Head of caudate nucleus (tissue), 42 donors: ENCODE measurements around the gene PFKP.
A peak's percentile ranks its signal among the peaks of the same experiment; 100 is the strongest.
"Not testable (repeated sequence)": the region's sequence is repeated elsewhere in the genome, so short reads cannot be mapped to it uniquely, and the experiment has no call there.

Source experiments
- DNase-seq, 42 donors: peaks; one replicate each; pipeline versions ENCODE4 v3.0.0 to v3.0.0-alpha.2; 2020 to 2021; ENCODE audit warnings: mixed read lengths in 7 of 42
- intact Hi-C: fragments of 100-400 bp; cut with DNase I; formaldehyde crosslinking; loops from one replicate; pipeline ENCODE4 v1.15.0; 2022

The PFKP gene

DNA sequence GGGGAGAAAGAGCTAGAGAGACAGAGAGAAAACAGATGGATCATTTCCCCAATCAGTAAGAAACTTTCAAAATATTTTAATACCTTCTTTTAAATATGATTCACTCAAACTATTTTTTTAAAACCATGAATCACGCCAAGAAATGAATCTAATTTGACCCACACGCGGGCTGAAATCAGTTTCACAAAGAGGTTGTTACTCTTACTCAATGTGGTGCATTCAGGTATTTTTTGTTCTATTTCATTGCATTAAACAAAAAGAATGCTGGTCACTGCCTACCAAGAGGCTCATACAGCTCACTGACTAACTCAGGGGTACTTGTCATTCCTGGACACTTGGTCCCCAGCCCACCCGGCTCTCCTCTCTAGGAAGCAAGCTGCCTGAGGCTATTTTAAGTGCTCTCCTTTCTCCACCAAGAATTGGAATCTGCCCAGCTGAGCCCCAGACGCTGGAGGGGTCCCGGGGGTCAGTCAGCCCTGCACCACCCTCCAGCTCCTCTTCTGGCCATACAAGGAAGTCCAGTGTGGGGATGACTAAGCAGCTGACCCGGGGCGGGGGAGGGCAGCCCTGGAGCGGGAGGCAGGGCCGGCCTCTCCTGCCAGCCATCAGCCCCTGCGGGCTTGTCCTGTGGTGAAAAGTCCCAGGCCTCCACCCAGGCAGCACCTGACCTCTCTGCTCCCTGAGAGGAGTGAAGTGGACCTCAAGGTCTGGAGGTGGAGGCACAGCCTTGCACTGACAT lies 21.7 kb upstream of the PFKP start:
- intact Hi-C loops, result no loop called here
- DNase-seq, result peak in 21 of 42 donors; percentile 19 to 80 (median 52)

DNA sequence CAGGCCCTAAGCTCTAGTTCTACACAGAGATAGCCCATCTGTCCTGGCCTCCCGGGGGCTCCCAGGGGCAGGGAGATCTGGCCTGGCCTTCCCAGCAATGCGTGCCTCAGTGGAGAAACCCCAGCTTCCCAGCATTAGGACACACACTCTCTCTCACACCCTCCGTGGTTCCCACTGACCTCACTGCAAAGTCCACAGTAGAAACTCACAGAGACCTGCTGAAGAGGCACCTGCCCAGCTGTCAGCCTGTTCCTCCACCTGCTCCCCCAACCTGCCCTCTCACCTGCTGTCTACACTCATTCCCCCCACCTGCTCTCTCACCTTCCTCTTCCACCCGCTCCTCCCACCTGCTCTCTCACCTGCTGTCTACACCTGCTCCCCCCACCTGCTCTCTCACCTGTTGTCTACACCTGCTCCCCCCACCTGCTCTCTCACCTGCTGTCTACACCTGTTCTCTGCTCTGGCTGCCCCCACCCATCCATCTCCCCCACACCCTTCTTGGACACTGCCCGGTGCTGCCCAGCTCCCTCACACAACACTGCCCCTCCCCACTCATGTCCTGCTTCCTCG lies 21.1 kb upstream of the PFKP start:
- no peak for DNase-seq
- intact Hi-C loops, result no loop called here

DNA sequence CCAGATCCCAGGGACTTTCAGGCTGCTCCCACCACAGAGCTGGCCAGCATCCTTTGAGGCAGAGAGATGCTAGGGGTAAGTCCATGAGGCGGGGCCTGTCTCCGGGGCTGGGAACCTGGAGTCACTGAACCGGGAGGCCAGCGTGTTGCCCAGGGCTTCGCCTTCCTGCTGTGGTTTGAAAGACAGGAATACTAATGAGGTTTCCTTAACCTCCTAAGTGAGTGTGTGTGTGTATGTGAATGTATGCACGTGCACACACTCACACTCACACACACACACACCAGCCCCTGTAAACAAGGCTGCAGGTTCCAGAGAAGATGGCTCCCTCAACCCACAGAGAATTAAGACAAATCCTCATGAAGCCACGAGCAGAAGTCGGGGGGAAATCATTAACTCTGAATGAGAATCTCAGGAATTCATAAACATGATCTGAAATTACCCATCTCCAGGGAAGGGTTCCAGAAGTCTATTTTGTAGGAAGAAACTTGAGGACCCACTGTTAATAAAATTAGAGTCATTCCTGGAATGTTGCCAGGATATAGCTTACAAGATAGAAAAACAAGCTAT lies 20.3 kb upstream of the PFKP start:
- intact Hi-C loops, result no loop called here
- no peak for DNase-seq

DNA sequence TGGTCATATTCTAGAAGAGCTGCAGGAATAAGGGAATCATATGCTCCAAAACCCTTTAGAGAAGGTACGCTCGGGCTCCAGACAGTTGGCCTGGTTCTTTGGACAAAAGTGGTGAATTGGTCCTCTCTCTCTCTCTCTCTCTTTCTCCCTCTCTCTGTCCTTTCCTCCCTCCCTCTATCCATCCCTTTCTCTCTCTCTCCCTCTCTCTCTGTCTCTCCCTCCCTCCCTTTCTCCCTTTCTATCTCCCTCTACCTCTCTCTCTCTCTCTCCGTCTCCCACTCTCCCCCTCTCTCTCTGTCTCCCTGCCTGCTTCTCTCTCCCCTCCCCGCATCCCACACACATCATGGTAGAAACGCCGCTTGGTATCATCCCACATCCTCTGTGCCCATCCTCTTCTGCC lies 19.8 kb upstream of the PFKP start:
- intact Hi-C loops, result no loop called here
- DNase-seq, result no peak

DNA sequence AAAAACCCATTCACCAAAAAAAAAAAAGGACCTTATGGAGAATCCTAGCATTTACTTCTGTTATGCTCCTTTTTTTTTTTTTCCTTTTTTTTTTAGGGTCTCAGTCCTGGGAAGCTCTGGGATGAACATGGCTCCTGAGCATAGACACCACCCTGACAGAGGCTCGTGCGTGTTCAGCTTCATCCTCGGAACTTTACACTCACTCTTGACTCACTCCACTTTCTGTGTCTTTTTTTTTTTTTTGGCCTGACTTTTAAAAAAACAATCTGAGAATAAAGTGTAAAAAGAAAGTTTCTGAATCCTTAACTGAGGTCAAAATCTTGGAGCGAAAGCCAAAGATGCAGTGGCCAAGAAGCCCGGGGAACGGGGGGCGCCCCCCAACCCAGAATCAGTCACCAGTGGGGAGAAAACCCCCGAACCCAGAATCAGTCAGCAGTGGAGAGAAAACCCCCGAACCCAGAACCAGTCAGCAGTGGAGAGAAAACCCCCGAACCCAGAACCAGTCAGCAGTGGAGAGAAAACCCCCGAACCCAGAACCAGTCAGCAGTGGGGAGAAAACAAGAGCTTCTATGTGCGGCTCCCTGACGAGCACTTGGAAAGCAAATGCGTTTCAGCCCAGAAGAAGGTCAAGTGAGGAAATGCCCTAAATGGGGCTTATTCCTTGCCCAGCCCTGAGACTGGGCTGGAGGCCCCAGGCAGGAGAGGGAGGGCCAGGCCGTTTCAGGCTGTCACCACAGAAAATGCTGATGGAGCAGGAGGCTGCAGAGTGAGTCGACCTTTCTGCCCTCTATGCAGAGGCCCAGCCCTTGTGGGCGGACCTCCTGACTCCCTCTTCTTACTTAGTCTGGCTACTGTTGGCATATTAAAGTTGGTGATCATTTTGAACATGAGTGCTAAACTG lies 19.0 kb upstream of the PFKP start:
- DNase-seq, result peak in 17 of 42 donors; percentile 10 to 73 (median 48)
- intact Hi-C loops, result no loop called here

DNA sequence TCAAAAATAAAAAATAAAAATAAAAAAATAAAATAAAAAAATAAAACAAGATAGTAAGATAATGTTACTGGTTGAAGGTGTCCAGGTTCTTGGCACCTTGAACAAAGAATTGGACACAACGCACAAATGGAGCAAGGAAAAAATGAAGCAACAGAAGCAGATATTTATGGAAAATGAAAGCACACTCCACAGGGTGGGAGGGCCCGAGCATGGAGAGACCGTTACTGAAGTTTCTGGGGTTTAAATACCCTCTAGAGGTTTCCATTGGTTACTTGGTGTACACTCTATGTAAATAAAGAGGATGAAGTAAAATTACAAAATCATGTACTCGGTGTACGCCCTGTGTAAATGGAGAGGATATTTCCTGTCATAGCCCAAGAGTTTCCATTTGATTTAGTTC lies 15.7 kb upstream of the PFKP start:
- intact Hi-C loops, result no loop called here
- no peak for DNase-seq

DNA sequence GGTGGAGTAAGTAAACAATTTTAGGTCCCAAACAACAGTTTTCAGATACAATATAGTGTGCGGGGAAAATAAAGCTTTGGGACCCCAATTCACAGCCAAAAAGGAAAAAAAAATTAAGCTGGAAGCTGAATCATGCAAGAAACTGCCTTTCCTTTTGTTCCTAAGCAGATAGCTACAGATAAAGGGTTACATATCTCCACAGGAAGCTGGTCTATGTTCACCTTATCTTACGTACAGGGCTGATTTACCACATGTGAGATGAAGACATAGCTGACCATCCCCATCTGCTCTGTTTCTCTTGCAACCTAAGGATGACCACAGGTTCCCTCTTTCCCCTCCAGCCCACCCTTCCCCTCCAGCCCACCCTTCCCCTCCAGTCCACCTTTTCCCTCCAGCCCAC lies 14.2 kb upstream of the PFKP start:
- DNase-seq, result no peak
- intact Hi-C loops, result no loop called here

DNA sequence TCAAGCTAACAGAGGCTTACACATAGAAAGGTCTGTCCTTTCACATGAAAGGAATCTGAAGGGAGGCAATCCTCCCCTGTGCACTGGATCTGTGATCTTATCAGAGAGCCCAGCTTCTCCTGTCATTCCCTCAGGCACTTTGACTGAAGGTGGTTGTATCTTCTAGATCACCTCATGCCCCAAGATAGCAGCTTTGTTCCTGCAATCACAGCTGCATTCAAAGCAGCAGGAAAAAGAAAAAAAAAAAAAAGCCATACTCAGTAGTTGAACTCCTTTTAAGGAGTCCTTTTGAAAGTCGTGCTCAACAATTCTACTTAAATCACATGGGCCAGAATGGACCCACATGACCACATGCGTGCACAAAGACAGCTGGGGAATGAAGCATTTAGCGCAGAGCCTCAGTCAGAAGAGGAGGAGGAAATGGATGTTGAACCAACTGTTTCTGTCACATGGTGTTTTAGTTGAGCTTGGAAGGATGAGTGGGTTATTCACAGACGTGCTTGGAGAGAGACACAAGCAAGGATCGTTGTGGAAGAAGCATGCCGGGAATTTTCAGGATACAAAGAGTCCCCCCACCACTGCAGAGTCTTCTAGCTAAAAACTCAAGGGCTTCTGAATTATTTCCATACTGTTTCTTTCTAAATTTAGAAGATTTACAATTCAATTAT lies 13.0 kb upstream of the PFKP start:
- no peak for DNase-seq

DNA sequence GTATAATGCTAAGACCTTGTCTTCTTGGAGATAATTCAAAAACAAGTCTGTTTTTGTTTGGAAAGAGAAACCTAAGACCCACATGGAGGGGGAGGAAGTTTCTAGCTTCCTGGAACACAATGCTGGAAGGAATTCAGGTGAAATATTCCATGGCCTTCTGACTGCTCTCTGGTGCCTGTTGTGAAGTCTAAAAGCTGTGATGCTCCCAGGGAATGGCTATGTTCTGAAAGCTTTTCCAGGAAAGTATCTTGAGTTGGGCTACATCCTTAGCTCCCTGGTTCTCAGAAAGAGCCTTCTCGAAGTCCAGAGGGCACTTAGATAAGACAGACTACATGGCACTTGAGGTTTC lies 12.5 kb upstream of the PFKP start:
- intact Hi-C loops, result no loop called here
- no peak for DNase-seq

More for the DNA sequence above, 13.0 kb upstream of the PFKP start:
- intact Hi-C loops, result no loop called here

DNA sequence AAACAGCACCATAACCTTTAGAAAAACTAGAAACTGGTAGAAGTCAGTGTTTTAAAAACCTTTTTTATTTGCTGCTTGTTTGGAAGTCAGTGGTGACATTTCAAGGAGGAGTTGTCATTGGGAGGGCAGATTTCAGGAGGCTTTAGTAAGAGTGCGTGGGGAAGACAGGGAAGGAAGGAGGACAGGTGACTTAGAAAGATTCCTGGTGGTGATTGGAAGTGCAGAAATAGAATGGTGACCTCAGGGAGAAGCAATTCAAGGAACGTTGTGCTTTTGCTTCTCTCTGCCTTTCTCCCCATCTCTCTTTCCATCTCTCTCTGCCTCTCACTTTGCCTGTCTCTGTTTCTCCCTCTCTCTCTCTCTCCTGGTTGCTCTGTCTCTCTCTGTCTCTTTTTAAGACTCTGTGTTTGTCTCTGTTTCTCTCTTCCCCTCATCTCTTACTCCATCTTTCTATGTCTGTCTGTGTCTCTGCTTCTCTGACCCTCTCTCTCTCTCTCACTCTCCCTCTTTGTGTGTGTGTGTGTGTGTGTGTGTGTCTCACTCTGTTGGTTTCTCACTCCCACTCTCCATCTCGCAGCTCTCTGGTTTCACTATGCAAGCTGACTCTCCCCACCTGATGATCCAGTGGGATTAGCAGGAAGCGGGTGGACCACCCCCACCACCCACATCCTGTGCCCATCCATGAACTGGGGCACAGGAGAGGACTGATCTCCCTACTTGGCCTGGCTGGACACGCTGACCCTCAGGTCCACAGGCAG lies 10.9 kb upstream of the PFKP start:
- intact Hi-C loops, result no loop called here
- no peak for DNase-seq

DNA sequence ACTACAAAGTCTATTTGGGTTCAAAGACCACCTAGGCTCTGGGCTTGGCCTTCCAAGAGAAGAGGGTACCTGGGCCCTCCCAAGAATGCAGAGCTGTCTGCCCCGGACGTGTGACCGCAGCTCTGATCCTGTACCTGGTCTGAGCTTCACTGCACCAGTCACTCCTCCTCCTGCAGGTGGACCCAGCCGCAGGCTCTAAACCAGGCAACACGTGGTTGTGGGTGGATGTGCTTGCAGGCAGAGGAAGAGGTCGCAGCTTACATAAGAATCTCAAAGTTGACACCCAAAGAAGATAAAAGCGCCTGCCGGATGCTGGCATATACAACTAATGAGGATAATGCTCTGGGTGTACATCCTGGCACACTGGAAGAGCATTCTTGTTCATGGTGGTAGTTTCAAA lies 9.4 kb upstream of the PFKP start:
- intact Hi-C loops, result no loop called here
- no peak for DNase-seq

DNA sequence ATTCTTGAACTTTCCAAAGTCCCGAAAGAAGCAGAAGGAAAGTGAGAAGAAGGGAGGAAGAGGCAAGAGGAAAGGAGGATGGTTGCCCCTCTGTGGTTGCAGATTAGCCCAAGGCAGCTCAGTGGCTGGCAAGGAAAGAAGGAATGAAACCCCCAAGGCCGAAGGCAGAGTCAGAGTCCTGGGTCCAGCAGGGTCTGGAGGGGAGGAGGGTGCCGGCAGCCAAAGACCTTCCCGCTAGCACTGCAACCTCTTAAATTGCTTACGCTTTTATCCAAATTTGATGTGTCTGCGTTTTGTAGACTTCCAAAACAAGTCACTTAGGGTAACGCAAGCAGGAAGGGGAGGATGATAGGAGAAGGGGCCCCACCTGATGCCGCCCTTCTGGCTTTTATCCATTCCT lies 7.4 kb upstream of the PFKP start:
- DNase-seq, result peak in 1 of 42 donors; percentile 22
- intact Hi-C loops, result no loop called here

DNA sequence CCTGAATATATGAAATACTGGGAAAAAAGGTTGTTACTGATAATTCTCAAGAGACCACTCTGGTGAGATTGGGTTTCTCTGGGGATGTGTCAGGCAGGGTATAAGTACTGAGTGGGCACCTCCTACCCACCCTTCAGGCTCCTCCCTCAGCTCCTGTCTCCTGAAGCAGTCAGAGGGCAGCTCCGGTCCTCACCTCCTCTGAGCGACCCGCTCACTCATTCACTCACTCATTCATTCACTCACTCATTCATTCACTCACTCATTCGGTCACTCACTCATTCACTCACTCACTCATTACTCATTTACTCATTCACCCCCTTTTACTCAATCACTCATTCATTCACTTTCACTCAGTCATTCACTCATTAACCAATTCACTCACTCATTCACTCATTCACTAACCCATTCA lies 6.9 kb upstream of the PFKP start:
- intact Hi-C loops, result no loop called here
- DNase-seq, result peak in 1 of 42 donors; percentile 33

DNA sequence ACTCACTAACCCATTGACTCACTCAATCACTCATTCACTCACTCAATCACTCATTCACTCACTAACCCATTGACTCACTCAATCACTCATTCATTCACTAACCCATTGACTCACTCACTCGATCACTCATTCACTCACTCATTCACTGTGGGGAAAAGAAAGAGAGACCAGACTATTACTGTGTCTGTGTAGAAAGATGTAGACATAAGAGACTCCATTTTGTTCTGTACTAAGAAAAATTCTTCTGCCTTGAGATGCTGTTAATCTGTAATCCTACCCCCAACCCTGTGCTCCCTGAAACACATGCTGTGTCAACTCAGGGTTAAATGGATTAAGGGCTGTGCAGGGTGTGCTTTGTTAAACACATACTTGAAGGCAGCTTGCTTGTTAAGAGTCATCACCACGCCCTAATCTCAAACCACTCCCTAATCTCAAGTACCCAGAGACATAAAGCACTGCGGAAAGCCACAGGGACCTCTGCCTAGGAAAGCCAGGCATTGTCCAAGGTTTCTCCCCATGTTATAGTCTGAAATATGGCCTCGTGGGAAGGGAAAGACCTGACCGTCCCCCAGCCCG lies 5.9 kb upstream of the PFKP start:
- peak in 1 of 42 donors; percentile 4 for DNase-seq
- intact Hi-C loops, result not testable (repeated sequence)

DNA sequence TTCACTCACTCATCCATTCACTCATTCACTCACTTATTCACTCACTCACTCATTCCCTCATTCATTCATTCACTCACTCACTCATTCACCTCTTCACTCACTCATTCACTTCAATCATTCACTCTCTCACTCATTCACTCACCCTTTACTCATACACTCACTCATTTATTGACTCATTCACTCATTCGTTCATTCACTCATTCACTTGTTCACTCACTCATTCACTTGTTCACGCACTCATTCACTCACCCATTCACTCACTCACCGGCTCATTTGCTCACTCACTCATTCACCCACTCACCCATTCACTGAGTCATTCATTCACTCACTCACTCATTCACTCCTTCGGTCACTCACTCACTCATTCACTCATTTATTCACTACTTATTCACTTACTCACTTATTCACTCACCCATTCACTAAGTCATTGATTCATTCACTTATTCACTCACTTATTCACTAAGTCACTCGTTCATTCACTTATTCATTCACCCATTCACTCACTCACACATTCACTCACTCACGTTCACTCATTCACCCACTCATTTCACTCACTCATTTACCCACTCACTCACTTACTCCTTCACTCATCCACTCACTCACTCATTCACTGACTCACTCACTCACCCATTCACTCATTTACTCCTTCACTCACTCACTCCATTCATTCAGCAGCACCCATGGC lies 4.7 kb upstream of the PFKP start:
- intact Hi-C loops, result no loop called here
- DNase-seq, result no peak

DNA sequence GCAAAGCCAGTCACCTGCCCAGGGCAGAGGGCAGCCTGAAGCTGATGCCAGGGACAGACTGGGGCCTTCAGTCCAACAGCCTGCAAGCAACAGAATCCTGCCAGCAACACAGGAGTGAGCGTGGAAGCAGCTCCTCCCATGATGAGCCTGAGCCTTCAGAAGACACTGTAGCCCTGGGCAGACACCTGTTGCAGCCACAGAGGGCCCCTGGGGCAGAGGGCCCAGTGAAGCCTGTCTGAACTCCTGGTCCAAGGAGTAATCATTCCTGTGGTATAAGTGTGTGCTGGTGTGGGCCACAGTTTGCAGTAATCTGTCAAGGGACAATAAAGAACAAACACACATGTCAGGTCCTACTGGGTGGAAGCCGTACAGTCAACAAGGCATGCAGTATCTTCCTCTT lies 2.9 kb upstream of the PFKP start:
- DNase-seq, result no peak
- intact Hi-C loops, result no loop called here

DNA sequence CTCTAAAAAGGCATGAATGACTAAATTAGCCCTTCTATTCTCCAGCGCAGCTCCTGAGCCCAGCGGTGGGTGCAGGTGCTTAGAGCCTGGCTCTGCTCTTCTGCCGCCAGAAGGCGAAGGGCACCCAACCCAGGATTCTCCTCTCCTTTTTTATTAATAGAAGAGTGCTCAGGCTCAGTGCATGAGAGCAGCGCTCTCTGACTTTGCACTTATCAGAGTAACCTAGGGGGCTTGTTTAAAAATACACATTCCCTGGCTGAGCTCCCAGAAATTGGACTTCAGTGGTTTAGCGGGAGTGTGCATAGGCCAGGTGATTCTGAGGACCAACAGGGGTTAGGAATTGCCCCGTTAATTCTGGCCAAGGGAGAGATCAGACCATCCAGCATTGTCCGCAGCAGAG lies 1.7 kb upstream of the PFKP start:
- intact Hi-C loops, result no loop called here
- DNase-seq, result no peak
